ENCODE data around the gene PRICKLE2.

- no peak for TF ChIP-seq CTCF (conservative IDR thresholded peaks at IDR 0.05; ENCODE audit: low read depth in 2 of 2)
- TF ChIP-seq STAT1 (IDR thresholded peaks at IDR 0.05; ENCODE audit: unreplicated experiment): no peak
- no peak for TF ChIP-seq EZH2 (IDR thresholded peaks at IDR 0.05; ENCODE audit: low read depth, unreplicated experiment)
- no peak for TF ChIP-seq EZH2phosphoT487 (IDR thresholded peaks at IDR 0.05; ENCODE audit: unreplicated experiment)
- no peak for TF ChIP-seq CREB1 (CRISPR knock-in tag; IDR thresholded peaks at IDR 0.05; ENCODE audit: low read depth)
Observed at GRCh38 chr3:64093825-64094712, 131.2 kb downstream of the PRICKLE2 start.

Measured in GM23338 (cell line).